ENCODE results near the gene ZBTB21.

The ZBTB21 gene

DNA sequence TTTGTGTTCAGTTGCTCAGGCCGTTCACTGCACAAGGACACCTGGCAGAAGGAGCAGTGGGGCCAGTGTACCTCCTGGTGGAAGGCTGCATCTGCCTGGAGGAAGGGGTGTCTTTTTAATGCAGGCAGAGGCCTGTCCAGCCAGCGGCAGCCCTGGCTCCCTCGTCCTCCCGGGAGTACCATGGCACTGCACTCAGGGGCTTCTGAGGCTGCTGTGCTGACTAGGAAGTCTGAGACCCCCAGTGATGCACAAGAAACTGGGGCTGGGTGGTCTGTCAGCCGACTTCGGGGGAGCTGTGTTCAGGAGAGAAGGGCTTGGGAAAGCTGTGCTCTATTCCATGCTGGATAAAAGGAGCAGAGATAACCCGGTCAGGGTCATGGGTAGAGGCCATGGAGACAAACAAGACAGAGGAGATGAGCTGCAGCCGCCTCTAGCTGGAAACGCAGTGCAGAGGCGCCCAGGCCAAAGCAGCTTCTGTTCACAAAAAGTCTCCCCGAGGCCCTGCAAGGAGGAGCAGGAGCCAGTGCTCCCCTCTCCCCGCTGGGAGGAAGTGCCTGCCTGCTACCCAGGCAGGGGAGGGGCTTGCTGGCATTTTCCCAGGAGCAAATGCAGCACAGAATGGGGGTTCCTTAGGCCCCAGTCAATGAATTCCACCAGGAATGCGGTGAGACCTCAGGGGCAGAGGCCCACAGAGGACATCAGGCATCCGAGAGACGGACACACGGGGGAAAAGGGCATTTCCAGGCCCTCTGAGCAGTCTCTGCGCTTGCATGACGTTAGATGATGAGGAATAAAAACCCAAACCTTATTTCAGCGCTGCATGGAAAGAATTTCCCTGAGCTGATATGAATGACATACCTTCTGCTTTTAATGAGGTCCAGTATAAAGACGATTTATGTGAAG, 39.2 kb downstream of the ZBTB21 start:
- Histone ChIP-seq H3K9ac (ENCODE audit: low read depth, low read length, poor library complexity) (no peak overlapping the region), H2AK5ac (ENCODE audit: low read depth, low read length) (no peak overlapping the region)
- WGBS, 2 donors (ENCODE audit: extremely low coverage in 2 of 2, insufficient read length in 2 of 2, insufficient replicate concordance in 1 of 2) = no CpG with 5 or more reads among the region's 20 CpGs

GRCh38 chr21:41970106-41970391, 40.1 kb downstream of the ZBTB21 start:
- no peak overlapping the region for H3K4me2 ChIP-seq (ENCODE audit: insufficient read depth, low read length, poor library complexity, severe bottlenecking)
- H3K4ac ChIP-seq (ENCODE audit: low read length) = no peak overlapping the region
- no peak overlapping the region for H2BK12ac ChIP-seq (ENCODE audit: low read length)
- peaks cover 2 to 8% of the 10 kb centered on the region in 2 donors for H3K9me3 ChIP-seq (replicated peaks in 1 of 2; ENCODE audit: control insufficient read depth in 2 of 2, insufficient read depth in 1 of 2, low read depth in 1 of 2, low read length in 2 of 2)
- H3K14ac ChIP-seq (ENCODE audit: low read length) = no peak overlapping the region
- no peak overlapping the region for H2BK5ac ChIP-seq (ENCODE audit: low read length)
- no peak overlapping the region for H3K9ac ChIP-seq (ENCODE audit: low read depth, low read length, poor library complexity)
- no peaks in the 10 kb centered on the region for H3K27me3 ChIP-seq (ENCODE audit: control insufficient read depth in 3 of 3, insufficient read depth in 3 of 3, low read depth in 1 of 3, low read length in 3 of 3)
- H2AFZ ChIP-seq (ENCODE audit: low read length) = peak overlapping the region; percentile 48
- no peak overlapping the region for H3K4me3 ChIP-seq (ENCODE audit: low read length in 2 of 2)
- no peak overlapping the region for H2BK15ac ChIP-seq (ENCODE audit: low read length)
- H3K36me3 ChIP-seq (replicated peaks in 1 of 2; ENCODE audit: control insufficient read depth in 2 of 2, insufficient read depth in 2 of 2, low read length in 2 of 2) = no peaks in the 10 kb centered on the region
- H2BK120ac ChIP-seq (ENCODE audit: low read depth, low read length) = no peak overlapping the region
- H3K23ac ChIP-seq (ENCODE audit: low read depth, low read length, poor library complexity) = no peak overlapping the region
- H4K91ac ChIP-seq (ENCODE audit: low read depth, low read length, poor library complexity) = no peak overlapping the region
- no peak overlapping the region for H3K27ac ChIP-seq (replicated peaks; ENCODE audit: low read length)
- H4K8ac ChIP-seq (ENCODE audit: low read depth, low read length) = no peak overlapping the region
- H3K79me1 ChIP-seq (ENCODE audit: low read depth, low read length) = no peaks in the 10 kb centered on the region
- H2AK5ac ChIP-seq (ENCODE audit: low read depth, low read length) = peak overlapping the region; percentile 16
- no peak for DNase-seq (ENCODE audit: low spot score)
- H3K18ac ChIP-seq (ENCODE audit: low read length) = peak overlapping the region; percentile 35
- H3K4me1 ChIP-seq (ENCODE audit: control insufficient read depth in 2 of 2, insufficient read depth in 1 of 2, low read depth in 1 of 2, low read length in 2 of 2) = peaks cover 9 to 33% of the 10 kb centered on the region in 2 donors
- no CpG with 5 or more reads among the region's 5 CpGs for WGBS, 2 donors (ENCODE audit: extremely low coverage in 2 of 2, insufficient read length in 2 of 2, insufficient replicate concordance in 1 of 2)

More for the DNA sequence above, 39.2 kb downstream of the ZBTB21 start:
- peaks cover 9 to 31% of the 10 kb centered on the region in 2 donors for H3K4me1 ChIP-seq (ENCODE audit: control insufficient read depth in 2 of 2, insufficient read depth in 1 of 2, low read depth in 1 of 2, low read length in 2 of 2)
- no peak overlapping the region for H3K18ac ChIP-seq (ENCODE audit: low read length)
- H3K27me3 ChIP-seq (ENCODE audit: control insufficient read depth in 3 of 3, insufficient read depth in 3 of 3, low read depth in 1 of 3, low read length in 3 of 3) = no peaks in the 10 kb centered on the region
- no peak overlapping the region for H4K8ac ChIP-seq (ENCODE audit: low read depth, low read length)
- no peak overlapping the region for H3K23ac ChIP-seq (ENCODE audit: low read depth, low read length, poor library complexity)
- no peak overlapping the region for H2BK120ac ChIP-seq (ENCODE audit: low read depth, low read length)
- H2BK5ac ChIP-seq (ENCODE audit: low read length) = no peak overlapping the region
- H3K27ac ChIP-seq (replicated peaks; ENCODE audit: low read length) = no peak overlapping the region
- DNase-seq (ENCODE audit: low spot score) = no peak
- H3K4me2 ChIP-seq (ENCODE audit: insufficient read depth, low read length, poor library complexity, severe bottlenecking) = no peak overlapping the region
- peak overlapping the region; percentile 89 for H2AFZ ChIP-seq (ENCODE audit: low read length)
- H3K36me3 ChIP-seq (replicated peaks in 1 of 2; ENCODE audit: control insufficient read depth in 2 of 2, insufficient read depth in 2 of 2, low read length in 2 of 2) = no peaks in the 10 kb centered on the region
- H2BK12ac ChIP-seq (ENCODE audit: low read length) = no peak overlapping the region
- H3K9me3 ChIP-seq (replicated peaks in 1 of 2; ENCODE audit: control insufficient read depth in 2 of 2, insufficient read depth in 1 of 2, low read depth in 1 of 2, low read length in 2 of 2) = peaks cover 2 to 8% of the 10 kb centered on the region in 2 donors
- no peaks in the 10 kb centered on the region for H3K79me1 ChIP-seq (ENCODE audit: low read depth, low read length)
- H4K91ac ChIP-seq (ENCODE audit: low read depth, low read length, poor library complexity) = no peak overlapping the region
- no peak overlapping the region for H3K4ac ChIP-seq (ENCODE audit: low read length)
- H2BK15ac ChIP-seq (ENCODE audit: low read length) = no peak overlapping the region
- no peak overlapping the region for H3K4me3 ChIP-seq (ENCODE audit: low read length in 2 of 2)
- H3K14ac ChIP-seq (ENCODE audit: low read length) = no peak overlapping the region

GRCh38 chr21:41967708-41968107, 42.5 kb downstream of the ZBTB21 start:
- Histone ChIP-seq H4K8ac (ENCODE audit: low read depth, low read length) (no peak overlapping the region), H2BK5ac (ENCODE audit: low read length) (no peak overlapping the region), H2AFZ (ENCODE audit: low read length) (no peak overlapping the region), H3K4ac (ENCODE audit: low read length) (no peak overlapping the region), H3K9me3 (replicated peaks in 1 of 2; ENCODE audit: control insufficient read depth in 2 of 2, insufficient read depth in 1 of 2, low read depth in 1 of 2, low read length in 2 of 2) (peaks cover 2 to 3% of the 10 kb centered on the region in 2 donors), H2AK5ac (ENCODE audit: low read depth, low read length) (no peak overlapping the region), H2BK12ac (ENCODE audit: low read length) (no peak overlapping the region), H2BK120ac (ENCODE audit: low read depth, low read length) (no peak overlapping the region), H4K91ac (ENCODE audit: low read depth, low read length, poor library complexity) (no peak overlapping the region), H3K18ac (ENCODE audit: low read length) (peak overlapping the region; percentile 58), H3K4me1 (ENCODE audit: control insufficient read depth in 2 of 2, insufficient read depth in 1 of 2, low read depth in 1 of 2, low read length in 2 of 2) (peaks cover 9 to 25% of the 10 kb centered on the region in 2 donors), H2BK15ac (ENCODE audit: low read length) (no peak overlapping the region), H3K4me2 (ENCODE audit: insufficient read depth, low read length, poor library complexity, severe bottlenecking) (no peak overlapping the region), H3K14ac (ENCODE audit: low read length) (no peak overlapping the region), H3K9ac (ENCODE audit: low read depth, low read length, poor library complexity) (no peak overlapping the region), H3K27me3 (ENCODE audit: control insufficient read depth in 3 of 3, insufficient read depth in 3 of 3, low read depth in 1 of 3, low read length in 3 of 3) (no peaks in the 10 kb centered on the region), H3K79me1 (ENCODE audit: low read depth, low read length) (no peaks in the 10 kb centered on the region), H3K27ac (replicated peaks; ENCODE audit: low read length) (no peak overlapping the region), H3K36me3 (replicated peaks in 1 of 2; ENCODE audit: control insufficient read depth in 2 of 2, insufficient read depth in 2 of 2, low read length in 2 of 2) (no peaks in the 10 kb centered on the region), H3K23ac (ENCODE audit: low read depth, low read length, poor library complexity) (no peak overlapping the region), H3K4me3 (ENCODE audit: low read length in 2 of 2) (no peak overlapping the region)
- no peak for DNase-seq (ENCODE audit: low spot score)
- no CpG with 5 or more reads among the region's 4 CpGs for WGBS, 2 donors (ENCODE audit: extremely low coverage in 2 of 2, insufficient read length in 2 of 2, insufficient replicate concordance in 1 of 2)

DNA sequence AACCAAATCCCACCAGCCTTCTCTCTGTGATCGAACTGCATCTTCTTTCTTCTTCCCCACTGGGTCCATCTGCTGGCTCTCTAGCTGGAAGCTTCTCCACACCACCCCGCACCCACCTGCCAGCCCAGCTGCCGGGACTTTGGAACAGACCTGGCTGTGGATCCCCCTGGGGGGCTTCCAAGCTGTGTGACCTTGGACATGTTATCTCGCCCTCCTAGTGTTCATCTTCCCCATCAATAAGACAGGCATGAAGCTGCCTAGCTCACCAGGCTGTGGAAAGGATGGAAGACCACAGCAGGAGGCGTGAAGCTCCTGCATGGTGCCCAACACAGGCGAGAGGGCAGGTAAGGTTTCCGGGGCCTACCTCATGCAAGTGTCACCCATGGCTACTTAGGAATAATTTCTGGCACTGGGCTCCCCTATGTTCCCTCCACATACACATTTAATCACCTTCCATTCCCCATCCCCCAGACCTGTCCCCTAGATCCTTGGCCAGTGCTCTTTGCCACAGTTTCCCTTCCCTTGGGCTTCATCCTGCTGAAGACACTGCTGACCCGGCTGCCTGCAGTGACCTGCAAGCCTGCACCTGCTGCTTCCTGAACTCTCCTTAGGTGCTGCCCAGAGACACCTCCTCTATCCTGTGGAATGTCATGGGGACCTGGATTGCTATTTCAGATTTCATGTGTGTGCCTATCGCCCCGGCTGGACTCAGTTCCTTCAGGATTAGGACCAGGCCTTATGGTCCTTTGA, 43.1 kb downstream of the ZBTB21 start:
- Histone ChIP-seq H3K27me3 (ENCODE audit: control insufficient read depth in 3 of 3, insufficient read depth in 3 of 3, low read depth in 1 of 3, low read length in 3 of 3) (no peaks in the 10 kb centered on the region), H3K18ac (ENCODE audit: low read length) (no peak overlapping the region), H4K8ac (ENCODE audit: low read depth, low read length) (no peak overlapping the region), H4K91ac (ENCODE audit: low read depth, low read length, poor library complexity) (no peak overlapping the region), H3K4me3 (ENCODE audit: low read length in 2 of 2) (no peak overlapping the region), H2AFZ (ENCODE audit: low read length) (no peak overlapping the region), H2BK5ac (ENCODE audit: low read length) (no peak overlapping the region), H2BK12ac (ENCODE audit: low read length) (no peak overlapping the region), H3K9ac (ENCODE audit: low read depth, low read length, poor library complexity) (no peak overlapping the region), H3K9me3 (replicated peaks in 1 of 2; ENCODE audit: control insufficient read depth in 2 of 2, insufficient read depth in 1 of 2, low read depth in 1 of 2, low read length in 2 of 2) (no peaks in the 10 kb centered on the region), H2BK15ac (ENCODE audit: low read length) (no peak overlapping the region), H2AK5ac (ENCODE audit: low read depth, low read length) (no peak overlapping the region), H3K4ac (ENCODE audit: low read length) (no peak overlapping the region), H3K36me3 (replicated peaks in 1 of 2; ENCODE audit: control insufficient read depth in 2 of 2, insufficient read depth in 2 of 2, low read length in 2 of 2) (no peaks in the 10 kb centered on the region), H3K79me1 (ENCODE audit: low read depth, low read length) (no peaks in the 10 kb centered on the region), H3K14ac (ENCODE audit: low read length) (no peak overlapping the region), H2BK120ac (ENCODE audit: low read depth, low read length) (no peak overlapping the region), H3K27ac (replicated peaks; ENCODE audit: low read length) (no peak overlapping the region), H3K4me1 (ENCODE audit: control insufficient read depth in 2 of 2, insufficient read depth in 1 of 2, low read depth in 1 of 2, low read length in 2 of 2) (peaks cover 9 to 28% of the 10 kb centered on the region in 2 donors), H3K4me2 (ENCODE audit: insufficient read depth, low read length, poor library complexity, severe bottlenecking) (no peak overlapping the region), H3K23ac (ENCODE audit: low read depth, low read length, poor library complexity) (no peak overlapping the region)
- WGBS, 2 donors (ENCODE audit: extremely low coverage in 2 of 2, insufficient read length in 2 of 2, insufficient replicate concordance in 1 of 2) = no CpG with 5 or more reads among the region's 10 CpGs
- DNase-seq (ENCODE audit: low spot score) = no peak

Data from neuronal stem cell (in vitro differentiated cells).